OCI-M1 (cell line): ENCODE results near the gene GID8.
A peak's percentile ranks its signal among the peaks of the same experiment; 100 is the strongest.

Experiments
- DNase-seq: peaks from one replicate; lab custom pipeline; 2025; lab: John Stamatoyannopoulos, UW

Gene GID8

DNA sequence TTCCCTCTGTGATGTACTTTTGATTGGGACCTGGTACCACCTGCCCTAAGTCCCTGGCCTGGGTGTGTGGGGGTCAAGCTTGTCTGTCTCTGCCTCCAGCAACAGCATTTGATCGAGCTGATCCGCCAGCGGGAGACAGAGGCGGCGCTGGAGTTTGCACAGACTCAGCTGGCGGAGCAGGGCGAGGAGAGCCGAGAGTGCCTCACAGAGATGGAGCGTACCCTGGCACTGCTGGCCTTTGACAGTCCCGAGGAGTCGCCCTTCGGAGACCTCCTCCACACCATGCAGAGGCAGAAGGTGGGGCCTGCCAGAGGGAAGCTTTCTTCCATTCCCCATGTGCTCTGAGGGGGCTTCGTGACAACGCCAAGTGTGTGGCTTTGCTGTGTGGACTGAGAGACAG is 5.4 kb downstream of the GID8 start:
- no peak for DNase-seq

- DNase-seq, result no peak
Measured at GRCh38 chr20:62944184-62944583, 6.2 kb downstream of the GID8 start.

GRCh38 chr20:62944746-62945145 is 6.8 kb downstream of the GID8 start:
- no peak for DNase-seq

- no peak for DNase-seq
Measured at GRCh38 chr20:62945771-62946339, 7.9 kb downstream of the GID8 start.

GRCh38 chr20:62946918-62947317 is 9.0 kb downstream of the GID8 start:
- peak; percentile 57 for DNase-seq

DNA sequence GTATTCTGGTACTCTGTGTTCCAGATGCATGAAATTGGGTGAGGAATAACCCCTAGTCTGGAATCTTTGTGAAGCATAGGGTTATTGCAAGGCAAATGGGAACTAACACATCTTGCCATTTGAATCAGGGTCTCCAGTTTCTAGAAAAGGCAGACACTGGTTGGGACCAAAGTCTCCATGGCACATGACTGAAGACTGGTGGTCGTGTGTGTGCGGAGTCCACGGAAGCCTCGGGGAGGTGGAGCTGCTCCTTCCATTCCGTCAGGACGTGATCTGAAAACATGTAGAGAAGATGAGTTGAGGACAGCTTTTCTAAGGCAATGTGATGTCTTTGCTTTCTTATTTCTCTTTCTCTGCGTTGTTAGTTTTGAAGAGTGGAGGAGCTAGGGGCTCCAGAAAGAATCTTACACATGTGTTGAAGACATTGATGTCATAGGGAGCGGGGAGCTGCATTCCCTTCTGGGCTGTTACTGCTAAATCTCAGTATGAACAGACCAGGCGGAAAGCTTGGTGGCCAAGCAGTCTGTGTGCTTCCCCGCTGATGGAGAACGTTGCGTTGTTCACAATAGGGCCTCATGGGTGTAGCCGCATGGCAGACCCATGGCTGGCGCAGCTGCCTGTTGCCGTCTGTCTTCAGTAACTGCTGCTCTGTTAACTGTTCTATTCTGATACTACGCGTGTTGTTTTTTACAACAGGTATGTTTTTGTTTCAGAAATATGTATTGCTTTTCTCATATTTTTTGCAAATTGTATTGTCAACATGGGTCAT is 9.8 kb downstream of the GID8 start:
- no peak for DNase-seq

DNA sequence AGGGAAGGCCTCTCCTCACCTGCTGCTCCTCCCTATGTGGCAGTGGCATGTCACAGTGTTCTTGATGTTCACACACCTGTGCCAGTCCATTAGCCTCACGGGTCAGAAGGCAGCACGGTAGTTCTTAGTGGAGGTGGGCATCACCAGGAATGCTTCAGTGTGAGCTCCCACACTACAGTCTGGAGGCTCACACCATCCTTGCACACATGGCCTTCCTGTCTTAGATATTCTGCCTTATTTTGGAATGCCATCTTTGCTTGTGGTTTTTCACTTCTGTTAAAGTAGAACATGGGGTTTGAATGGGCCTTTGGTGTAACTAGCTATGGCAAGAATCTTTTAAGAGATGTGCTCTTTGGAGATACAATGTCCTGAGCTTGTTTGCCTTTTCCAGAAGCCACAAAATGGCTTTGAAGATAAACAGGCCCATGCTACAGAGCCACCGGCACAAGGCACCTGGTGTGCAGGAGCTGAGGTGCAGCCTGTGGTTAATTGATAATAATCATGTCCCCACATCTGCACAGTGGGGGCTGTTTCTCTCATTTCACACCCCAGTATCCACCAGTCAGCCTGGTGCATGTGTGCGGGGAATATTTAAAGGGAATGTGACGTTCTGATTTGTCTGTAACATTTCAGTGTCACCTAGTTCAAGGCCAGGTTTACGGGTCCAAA is 11.3 kb downstream of the GID8 start:
- DNase-seq, result no peak

GRCh38 chr20:62949962-62950361 is 12.0 kb downstream of the GID8 start:
- DNase-seq, result no peak

DNA sequence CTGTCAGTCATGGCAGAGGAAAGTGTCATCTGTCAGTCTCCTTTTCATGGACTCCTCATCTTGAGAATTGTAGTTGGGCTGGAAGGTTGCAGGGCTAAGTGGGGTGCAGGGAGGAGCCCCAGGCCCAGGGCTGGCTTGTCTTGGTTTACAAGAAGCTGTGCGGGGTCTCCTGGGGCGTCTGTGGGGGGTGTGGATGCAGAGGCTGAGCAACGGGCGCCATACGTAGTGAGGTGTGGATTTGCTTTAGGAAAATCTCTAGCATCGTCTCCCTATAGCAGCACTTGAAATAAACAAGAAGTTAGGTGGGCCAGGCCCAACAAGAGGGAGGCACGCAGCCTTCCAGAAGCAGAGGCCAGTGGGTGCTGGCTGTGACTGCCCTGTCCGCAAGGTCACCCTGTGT is 12.8 kb downstream of the GID8 start:
- DNase-seq, result no peak

GRCh38 chr20:62951143-62951895 is 13.4 kb downstream of the GID8 start:
- DNase-seq, result no peak

- no peak for DNase-seq
Measured at GRCh38 chr20:62951896-62952372, 14.0 kb downstream of the GID8 start.

- DNase-seq, result peak; percentile 87
Measured at GRCh38 chr20:62952373-62952967, 14.5 kb downstream of the GID8 start, which contains the start of gene SLC17A9. TSS of gene SLC17A9 (plus strand) at chr20:62952709. CDS start at chr20:62952831, 122 bp downstream.

DNA sequence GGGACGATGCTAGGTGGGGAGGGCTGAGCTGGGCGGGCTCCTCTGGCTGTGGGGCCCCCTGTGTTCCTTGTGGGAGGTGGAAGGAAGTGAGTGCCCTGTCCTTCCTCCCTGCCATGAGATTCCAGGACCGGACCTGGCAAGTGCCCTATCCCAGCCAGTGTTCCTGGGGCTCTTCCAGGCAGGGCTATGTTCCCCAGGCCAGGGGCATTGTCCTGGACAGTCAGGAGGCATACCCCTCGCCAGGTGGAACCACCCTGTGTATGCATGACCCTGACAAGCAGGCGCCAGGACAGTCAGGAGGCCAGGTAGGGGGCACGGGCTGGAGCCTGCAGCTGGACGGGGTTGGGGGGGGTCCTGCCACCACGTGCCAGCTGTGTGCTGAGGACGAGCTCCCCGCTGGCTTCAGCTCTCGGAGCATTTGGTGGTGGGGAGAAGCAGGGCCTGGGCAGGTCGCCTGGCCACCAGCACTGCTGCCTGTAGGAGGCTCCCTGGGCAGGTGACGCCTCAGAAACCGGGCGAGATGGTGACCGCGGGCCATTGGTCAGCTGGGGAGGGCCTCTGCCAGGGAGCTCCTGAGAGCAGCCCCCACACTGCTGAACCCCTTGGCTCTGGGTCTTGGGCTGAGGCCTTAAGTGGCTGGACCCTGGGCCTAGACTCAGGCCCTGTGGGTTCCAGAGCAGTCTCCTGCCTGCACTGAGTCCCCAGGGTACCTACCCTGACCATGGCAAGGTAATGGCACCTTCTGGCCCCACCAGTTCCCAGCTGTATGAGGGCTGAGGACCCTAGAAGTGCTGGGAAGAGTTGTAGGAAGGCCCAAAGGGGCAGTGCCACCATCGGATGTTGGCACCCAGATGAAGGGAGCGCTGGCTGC is 15.3 kb downstream of the GID8 start:
- DNase-seq, result peak; percentile 27

DNA sequence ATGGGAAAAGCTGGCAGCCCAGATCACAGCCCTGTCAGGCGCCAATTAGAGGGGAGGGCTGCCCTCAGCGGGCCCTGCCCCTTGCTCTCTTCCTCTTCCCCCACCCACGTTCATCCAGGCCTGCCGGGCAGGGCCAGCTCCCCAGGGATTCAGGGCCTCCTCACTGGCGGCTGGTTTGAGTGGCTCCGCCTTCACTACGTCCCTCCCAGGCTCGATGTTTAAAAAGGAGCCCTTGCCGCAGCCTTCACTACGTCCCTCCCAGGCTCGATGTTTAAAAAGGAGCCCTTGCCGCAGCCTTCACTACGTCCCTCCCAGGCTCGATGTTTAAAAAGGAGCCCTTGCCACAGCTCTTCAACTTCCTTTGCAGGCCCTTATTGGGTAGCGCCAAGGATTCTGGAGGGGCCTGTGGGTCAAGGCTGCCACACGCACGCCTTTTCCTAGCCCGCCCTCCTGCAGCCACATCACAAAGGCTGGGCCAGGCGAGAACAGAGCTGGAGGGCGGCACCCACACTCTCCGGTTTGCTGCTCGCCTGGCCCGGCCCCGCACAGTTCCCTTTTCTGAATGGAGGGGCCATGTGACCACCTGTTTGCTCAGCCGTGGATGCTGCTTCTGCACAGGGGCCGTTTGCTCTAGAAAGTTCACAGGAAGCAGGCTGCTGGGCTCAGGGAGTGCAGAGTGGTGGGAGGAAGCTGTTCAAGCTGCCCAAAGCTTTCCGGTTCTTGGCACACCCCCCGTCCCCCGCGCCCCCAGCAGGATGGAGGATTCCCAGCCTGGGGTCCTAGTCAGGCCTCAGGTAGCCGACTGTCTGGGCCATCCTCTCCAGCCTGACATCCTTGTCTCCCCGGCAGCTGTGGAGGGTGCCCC is 16.1 kb downstream of the GID8 start:
- peak; percentile 87 for DNase-seq

DNA sequence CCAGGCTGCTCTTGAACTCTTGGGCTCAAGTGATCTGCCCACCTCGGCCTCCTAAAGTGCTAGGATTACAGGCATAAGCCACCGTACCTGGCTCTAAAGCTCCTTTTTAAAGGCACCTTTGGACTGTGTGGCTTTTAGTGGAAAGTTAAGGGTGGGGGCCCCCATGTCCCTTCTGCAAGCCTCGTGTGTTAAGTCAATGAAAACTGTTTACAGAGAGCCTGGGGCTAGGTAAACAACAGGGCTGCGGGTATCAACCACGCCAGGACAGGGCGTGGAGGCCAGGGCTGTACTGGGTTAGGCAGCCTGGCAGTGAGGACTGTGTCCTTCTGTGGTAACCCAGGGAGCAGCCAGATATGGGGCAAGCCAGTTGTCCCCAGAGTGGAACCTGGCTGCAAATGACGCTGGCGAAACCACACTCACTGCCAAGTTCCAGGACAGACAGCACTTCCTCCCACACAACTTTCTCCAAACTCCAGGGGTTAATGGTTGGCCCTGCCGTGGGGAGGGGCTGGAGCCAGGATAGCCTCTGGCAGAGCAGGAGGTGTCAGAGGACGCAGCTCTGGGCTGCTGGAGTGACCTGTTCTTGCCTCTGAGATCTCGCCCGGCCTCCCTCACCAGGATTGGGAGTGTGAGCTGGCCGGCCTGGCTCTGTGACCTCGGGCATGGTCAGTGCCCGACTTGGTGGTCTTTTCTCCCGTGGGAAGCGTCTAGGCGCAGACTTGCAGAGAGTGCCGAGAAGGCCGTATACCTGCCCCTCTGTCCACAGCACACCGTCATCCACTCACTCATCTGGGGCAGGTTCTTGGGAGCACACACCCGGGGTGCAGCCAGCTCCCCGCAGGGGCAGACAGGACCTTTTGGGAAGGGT is 17.8 kb downstream of the GID8 start:
- no peak for DNase-seq

- no peak for DNase-seq
Measured at GRCh38 chr20:62956387-62957135, 18.6 kb downstream of the GID8 start.

GRCh38 chr20:62957136-62958117 is 19.5 kb downstream of the GID8 start:
- no peak for DNase-seq
